ENCODE data around the gene THOP1.

The THOP1 gene

GRCh38 chr19:2785244-2785997 is at the start of gene THOP1:
TSS of gene THOP1 (plus strand) at chr19:2785503. CDS start at chr19:2785663, 160 bp downstream.
- DNase-seq = peak; percentile 100

- DNase-seq = no peak
These were observed 48.6 kb upstream of the THOP1 start for GRCh38 chr19:2736550-2737190.

GRCh38 chr19:2739602-2740313 is 45.5 kb upstream of the THOP1 start, which contains the start of gene SLC39A3:
TSS of gene SLC39A3 (minus strand) at chr19:2740017. CDS start at chr19:2737257, 2,760 bp downstream.
- peak; percentile 99 to 100 (median 99) for DNase-seq

GRCh38 chr19:2740314-2740656 is 45.0 kb upstream of the THOP1 start:
- no peak for DNase-seq

- DNase-seq = no peak
These were observed 42.2 kb upstream of the THOP1 start for GRCh38 chr19:2743099-2743498.

GRCh38 chr19:2744113-2744512 is 41.2 kb upstream of the THOP1 start:
- no peak for DNase-seq

GRCh38 chr19:2747349-2747748 is 38.0 kb upstream of the THOP1 start:
- DNase-seq = no peak

GRCh38 chr19:2750808-2751437 is 34.4 kb upstream of the THOP1 start:
- peak; percentile 59 to 74 (median 72) for DNase-seq

- DNase-seq = no peak
These were observed 33.9 kb upstream of the THOP1 start for GRCh38 chr19:2751438-2751830.

GRCh38 chr19:2754659-2755447 is 30.4 kb upstream of the THOP1 start:
- DNase-seq = no peak

GRCh38 chr19:2755448-2755705 is 29.9 kb upstream of the THOP1 start:
- no peak for DNase-seq

- no peak for DNase-seq
These were observed 29.5 kb upstream of the THOP1 start for GRCh38 chr19:2755811-2756210.

GRCh38 chr19:2756477-2756876 is 28.8 kb upstream of the THOP1 start:
- no peak for DNase-seq

GRCh38 chr19:2756921-2757881 is 28.1 kb upstream of the THOP1 start:
- no peak for DNase-seq

GRCh38 chr19:2758601-2759313 is 26.5 kb upstream of the THOP1 start:
- DNase-seq = no peak

- no peak for DNase-seq
These were observed 25.9 kb upstream of the THOP1 start for GRCh38 chr19:2759362-2759761.

GRCh38 chr19:2759965-2760364 is 25.3 kb upstream of the THOP1 start:
- no peak for DNase-seq

GRCh38 chr19:2761309-2761677 is 24.0 kb upstream of the THOP1 start:
- no peak for DNase-seq

- DNase-seq = no peak
These were observed 23.2 kb upstream of the THOP1 start for GRCh38 chr19:2761876-2762782.
